K562 (cell line): ENCODE measurements around the gene RNF19B. TPM values are rescaled to one million over a fixed set of nuclear protein-coding genes. Genes with fewer than 3 reads are reported as not detected.

Experiments used
- ATF7 ChIP-seq: fragments of 450-650 bp; IDR thresholded peaks from 2 replicates; pipeline ENCODE4 v1.7.1; 2014; ENCODE audit warnings: mild to moderate bottlenecking, moderate library complexity
- CBX2 ChIP-seq: fragments of 200-600 bp; sonication (generic); IDR thresholded peaks from one replicate; pipeline ENCODE4 v1.6.1; 2012; ENCODE audit warnings: mild to moderate bottlenecking, low read length, inconsistent platforms; ENCODE audit not compliant: insufficient read depth, poor library complexity, severe bottlenecking
- ERF ChIP-seq: fragments of 450-650 bp; formaldehyde crosslinking; IDR thresholded peaks from 2 replicates; pipeline ENCODE4 v1.4.0; 2020; ENCODE audit warnings: mild to moderate bottlenecking, mixed read lengths
- FIP1L1 ChIP-seq: fragments of 200-400 bp; formaldehyde crosslinking; IDR thresholded peaks from 2 replicates; pipeline ENCODE4 v1.6.1; 2018; ENCODE audit warnings: mild to moderate bottlenecking, low read depth, low read length; ENCODE audit not compliant: poor library complexity, severe bottlenecking
- NBN ChIP-seq: fragments of 450-650 bp; IDR thresholded peaks from 2 replicates; pipeline ENCODE4 v1.6.1; 2016; ENCODE audit warnings: low read depth, mild to moderate bottlenecking
- NFATC3 ChIP-seq: fragments of 450-650 bp; IDR thresholded peaks from 2 replicates; pipeline ENCODE4 v1.6.1; 2017; ENCODE audit warnings: mild to moderate bottlenecking
- POLR2H ChIP-seq: IDR thresholded peaks from 2 replicates; pipeline ENCODE4 v1.6.1; 2016; ENCODE audit warnings: missing genetic modification characterization, low read depth, mild to moderate bottlenecking, control low read depth, missing compliant biosample characterization, moderate library complexity
- RBM34 ChIP-seq: fragments of 200-400 bp; formaldehyde crosslinking; IDR thresholded peaks from 2 replicates; pipeline ENCODE4 v1.6.1; 2018; ENCODE audit warnings: low read length, borderline replicate concordance; ENCODE audit not compliant: insufficient read depth
- SAFB2 ChIP-seq: fragments of 200-400 bp; formaldehyde crosslinking; IDR thresholded peaks from 2 replicates; pipeline ENCODE4 v1.6.1; 2018; ENCODE audit warnings: borderline replicate concordance, low read length, low read depth, moderate library complexity; ENCODE audit not compliant: severe bottlenecking
- ZBTB7A ChIP-seq: IDR thresholded peaks from 2 replicates; pipeline ENCODE4 v1.6.1; 2011; ENCODE audit warnings: low read depth, mild to moderate bottlenecking, low read length, moderate library complexity, borderline replicate concordance; ENCODE audit not compliant: control insufficient read depth
- ZNF699 ChIP-seq: fragments of 250-450 bp; sonication (Bioruptor Pico); IDR thresholded peaks from 2 replicates; pipeline ENCODE4 v1.8.0; 2021; ENCODE audit warnings: mild to moderate bottlenecking, moderate library complexity; ENCODE audit not compliant: insufficient replicate concordance
- ZNF717 ChIP-seq: fragments of 250-450 bp; sonication (Bioruptor Pico); IDR thresholded peaks from 2 replicates; pipeline ENCODE4 v1.5.0; 2021
- ZNF75A ChIP-seq: fragments of 450-650 bp; formaldehyde crosslinking; IDR thresholded peaks from 2 replicates; pipeline ENCODE4 v1.4.0; 2020; ENCODE audit warnings: mild to moderate bottlenecking
- ZSCAN32 ChIP-seq: fragments of 450-650 bp; formaldehyde crosslinking; IDR thresholded peaks from 2 replicates; pipeline ENCODE4 v1.4.0; 2020; ENCODE audit warnings: mild to moderate bottlenecking, moderate library complexity
- polyA plus RNA-seq, 8 experiments: library from polyadenylated mRNA; depleted of rRNA in 4 of 8; stranded (reverse) in 5 of 8; unstranded in 3 of 8; fragments of >200 nt; fragmentation: Nextera tagmentation in 2 of 8; fragmentation: Illumina TruSeq in 1 of 8; extraction: Ambion mirVana in 2 of 8; extraction: Trizol in 1 of 8; gene quantifications; 2 replicates each; pipeline versions ENCODE4 v1.2.1 to v1.2.3, GENCODE V29; 2011 to 2014; ENCODE audit warnings: inconsistent platforms in 1 of 8, missing spikeins in 1 of 8
- total RNA-seq, 7 experiments: library from RNA; depleted of rRNA in 6 of 7; stranded (reverse); fragments of >200 nt in 6 of 7; fragmentation: Illumina TruSeq in 2 of 7; extraction: Trizol in 2 of 7; gene quantifications; 2 replicates each; pipeline versions ENCODE4 v1.2.1 to v1.2.3, GENCODE V29; 2011 to 2021; ENCODE audit warnings: low replicate concordance in 1 of 7
- TF ChIP-seq, protein P1 (sequence below), 3 experiments: IDR thresholded peaks in 2 of 3; conservative IDR thresholded peaks in 1 of 3; 2 replicates each; pipeline ENCODE4 v1.5.1; 2011 to 2012; ENCODE audit warnings: low read length in 3 of 3, mild to moderate bottlenecking in 3 of 3, control low read depth in 2 of 3, improper control_type of control experiment in 1 of 3, inconsistent platforms in 1 of 3, low read depth in 1 of 3, mixed read lengths in 1 of 3, moderate library complexity in 1 of 3; ENCODE audit not compliant: insufficient read depth in 2 of 3
- TF ChIP-seq, protein P2 (sequence below): fragments of 250-450 bp; sonication (Bioruptor Pico); IDR thresholded peaks from 2 replicates; pipeline ENCODE4 v1.4.0; 2020; ENCODE audit warnings: mild to moderate bottlenecking, moderate library complexity
- TF ChIP-seq, protein P3 (sequence below): fragments of 250-450 bp; sonication (Bioruptor Pico); IDR thresholded peaks from 2 replicates; pipeline ENCODE4 v1.8.0; 2021; ENCODE audit warnings: mild to moderate bottlenecking, moderate library complexity
- TF ChIP-seq, protein P4 (sequence below): sonication (generic); formaldehyde crosslinking; IDR thresholded peaks from 2 replicates; pipeline ENCODE4 v1.8.0; 2022; ENCODE audit warnings: missing genetic modification reagents, mild to moderate bottlenecking, moderate library complexity, borderline replicate concordance

The RNF19B gene
- total and polyA plus RNA-seq, 9 of the 15 experiments (the other 6 are each of a cell fraction or from before 2014, with no cell fraction given), result 2.6 to 14.9 (median 10.1) TPM

DNA sequence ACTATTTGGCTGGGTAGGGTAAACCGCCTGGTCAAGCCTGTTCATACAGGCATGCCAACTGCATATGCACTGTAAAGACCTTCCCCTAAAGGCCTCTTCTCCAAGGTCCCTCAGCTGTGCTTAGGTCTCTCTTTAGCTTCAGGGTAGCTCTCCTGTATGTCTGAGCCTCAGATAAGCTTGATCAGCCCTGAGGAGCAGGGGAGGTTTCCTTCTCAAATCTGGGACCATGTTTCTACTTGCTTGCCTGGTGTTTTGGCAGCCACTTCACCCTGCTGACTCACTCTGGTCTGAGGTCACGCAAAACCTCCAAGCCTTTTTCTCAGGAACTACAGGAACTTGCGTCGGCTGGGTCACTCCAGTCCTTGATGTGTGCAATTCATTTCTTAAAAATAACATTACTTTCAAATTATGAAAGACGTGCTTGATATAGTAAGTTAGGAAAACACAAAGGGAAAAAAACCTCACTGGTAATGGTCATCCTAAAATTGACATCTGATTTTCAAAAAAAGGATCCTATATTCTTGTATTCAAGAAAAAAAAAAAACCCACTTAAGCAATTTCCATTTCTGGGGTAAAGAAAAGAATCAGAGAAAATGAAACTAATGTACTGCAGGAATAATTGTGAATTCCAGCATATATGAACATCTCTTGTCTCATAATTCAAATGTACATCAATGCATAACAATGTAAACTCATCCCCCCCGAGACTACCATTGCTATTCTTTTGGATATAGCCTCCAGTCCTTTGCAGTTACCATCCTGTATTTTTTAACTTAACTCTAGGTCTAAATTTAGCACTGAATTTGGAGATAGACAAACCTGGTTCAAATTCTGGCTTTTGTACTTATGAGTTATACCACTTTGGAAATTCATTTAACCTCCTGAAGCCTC lies 24.8 kb upstream of the RNF19B start (continued):
- TF ChIP-seq RBM34 (no peak), CBX2 (no peak), ZSCAN32 (no peak), SAFB2 (no peak), NBN (peak; percentile 28; the same call in 1 of the 2 replicates), ZNF699 (no peak), NFATC3 (no peak), ZNF717 (CRISPR knock-in tag) (no peak), FIP1L1 (no peak), ERF (CRISPR knock-in tag) (no peak), POLR2H (tag) (peak; percentile 56; the same call in 1 of the 2 replicates), ZBTB7A (no peak), ATF7 (peak; percentile 95), ZNF75A (CRISPR knock-in tag) (no peak)
- TF ChIP-seq, protein P1, sequence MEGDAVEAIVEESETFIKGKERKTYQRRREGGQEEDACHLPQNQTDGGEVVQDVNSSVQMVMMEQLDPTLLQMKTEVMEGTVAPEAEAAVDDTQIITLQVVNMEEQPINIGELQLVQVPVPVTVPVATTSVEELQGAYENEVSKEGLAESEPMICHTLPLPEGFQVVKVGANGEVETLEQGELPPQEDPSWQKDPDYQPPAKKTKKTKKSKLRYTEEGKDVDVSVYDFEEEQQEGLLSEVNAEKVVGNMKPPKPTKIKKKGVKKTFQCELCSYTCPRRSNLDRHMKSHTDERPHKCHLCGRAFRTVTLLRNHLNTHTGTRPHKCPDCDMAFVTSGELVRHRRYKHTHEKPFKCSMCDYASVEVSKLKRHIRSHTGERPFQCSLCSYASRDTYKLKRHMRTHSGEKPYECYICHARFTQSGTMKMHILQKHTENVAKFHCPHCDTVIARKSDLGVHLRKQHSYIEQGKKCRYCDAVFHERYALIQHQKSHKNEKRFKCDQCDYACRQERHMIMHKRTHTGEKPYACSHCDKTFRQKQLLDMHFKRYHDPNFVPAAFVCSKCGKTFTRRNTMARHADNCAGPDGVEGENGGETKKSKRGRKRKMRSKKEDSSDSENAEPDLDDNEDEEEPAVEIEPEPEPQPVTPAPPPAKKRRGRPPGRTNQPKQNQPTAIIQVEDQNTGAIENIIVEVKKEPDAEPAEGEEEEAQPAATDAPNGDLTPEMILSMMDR (IDR thresholded peaks at IDR 0.05 in 2 of 3, conservative IDR thresholded peaks at IDR 0.05 in 1 of 3; ENCODE audit: insufficient read depth in 2 of 3, low read depth in 1 of 3, low read length in 3 of 3), result peak in 1 of 3 experiments; percentile 6; a peak in 1 of 6 replicates
- TF ChIP-seq, protein P2, sequence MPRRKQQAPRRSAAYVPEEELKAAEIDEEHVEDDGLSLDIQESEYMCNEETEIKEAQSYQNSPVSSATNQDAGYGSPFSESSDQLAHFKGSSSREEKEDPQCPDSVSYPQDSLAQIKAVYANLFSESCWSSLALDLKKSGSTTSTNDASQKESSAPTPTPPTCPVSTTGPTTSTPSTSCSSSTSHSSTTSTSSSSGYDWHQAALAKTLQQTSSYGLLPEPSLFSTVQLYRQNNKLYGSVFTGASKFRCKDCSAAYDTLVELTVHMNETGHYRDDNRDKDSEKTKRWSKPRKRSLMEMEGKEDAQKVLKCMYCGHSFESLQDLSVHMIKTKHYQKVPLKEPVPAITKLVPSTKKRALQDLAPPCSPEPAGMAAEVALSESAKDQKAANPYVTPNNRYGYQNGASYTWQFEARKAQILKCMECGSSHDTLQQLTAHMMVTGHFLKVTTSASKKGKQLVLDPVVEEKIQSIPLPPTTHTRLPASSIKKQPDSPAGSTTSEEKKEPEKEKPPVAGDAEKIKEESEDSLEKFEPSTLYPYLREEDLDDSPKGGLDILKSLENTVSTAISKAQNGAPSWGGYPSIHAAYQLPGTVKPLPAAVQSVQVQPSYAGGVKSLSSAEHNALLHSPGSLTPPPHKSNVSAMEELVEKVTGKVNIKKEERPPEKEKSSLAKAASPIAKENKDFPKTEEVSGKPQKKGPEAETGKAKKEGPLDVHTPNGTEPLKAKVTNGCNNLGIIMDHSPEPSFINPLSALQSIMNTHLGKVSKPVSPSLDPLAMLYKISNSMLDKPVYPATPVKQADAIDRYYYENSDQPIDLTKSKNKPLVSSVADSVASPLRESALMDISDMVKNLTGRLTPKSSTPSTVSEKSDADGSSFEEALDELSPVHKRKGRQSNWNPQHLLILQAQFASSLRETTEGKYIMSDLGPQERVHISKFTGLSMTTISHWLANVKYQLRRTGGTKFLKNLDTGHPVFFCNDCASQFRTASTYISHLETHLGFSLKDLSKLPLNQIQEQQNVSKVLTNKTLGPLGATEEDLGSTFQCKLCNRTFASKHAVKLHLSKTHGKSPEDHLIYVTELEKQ (CRISPR knock-in tag), result no peak
- TF ChIP-seq, protein P3, sequence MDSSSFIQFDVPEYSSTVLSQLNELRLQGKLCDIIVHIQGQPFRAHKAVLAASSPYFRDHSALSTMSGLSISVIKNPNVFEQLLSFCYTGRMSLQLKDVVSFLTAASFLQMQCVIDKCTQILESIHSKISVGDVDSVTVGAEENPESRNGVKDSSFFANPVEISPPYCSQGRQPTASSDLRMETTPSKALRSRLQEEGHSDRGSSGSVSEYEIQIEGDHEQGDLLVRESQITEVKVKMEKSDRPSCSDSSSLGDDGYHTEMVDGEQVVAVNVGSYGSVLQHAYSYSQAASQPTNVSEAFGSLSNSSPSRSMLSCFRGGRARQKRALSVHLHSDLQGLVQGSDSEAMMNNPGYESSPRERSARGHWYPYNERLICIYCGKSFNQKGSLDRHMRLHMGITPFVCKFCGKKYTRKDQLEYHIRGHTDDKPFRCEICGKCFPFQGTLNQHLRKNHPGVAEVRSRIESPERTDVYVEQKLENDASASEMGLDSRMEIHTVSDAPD (CRISPR knock-in tag), result no peak
- TF ChIP-seq, protein P4, sequence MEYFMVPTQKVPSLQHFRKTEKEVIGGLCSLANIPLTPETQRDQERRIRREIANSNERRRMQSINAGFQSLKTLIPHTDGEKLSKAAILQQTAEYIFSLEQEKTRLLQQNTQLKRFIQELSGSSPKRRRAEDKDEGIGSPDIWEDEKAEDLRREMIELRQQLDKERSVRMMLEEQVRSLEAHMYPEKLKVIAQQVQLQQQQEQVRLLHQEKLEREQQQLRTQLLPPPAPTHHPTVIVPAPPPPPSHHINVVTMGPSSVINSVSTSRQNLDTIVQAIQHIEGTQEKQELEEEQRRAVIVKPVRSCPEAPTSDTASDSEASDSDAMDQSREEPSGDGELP (CRISPR knock-in tag), result no peak
